Ascending aorta (tissue), 2 donors: ENCODE results near the gene ATF7. TPM values are rescaled to one million over a fixed set of nuclear protein-coding genes. Genes with fewer than 3 reads are reported as not detected.

Source experiments
- DNase-seq, 2 donors: peaks; one replicate each; pipeline ENCODE4 v3.0.0-alpha.2; 2019; ENCODE audit warnings: low spot score in 2 of 2
- H3K27ac ChIP-seq, 2 donors: fragments of 200-600 bp; sonication (generic); one replicate each; pipeline ENCODE4 v1.5.1; 2016 to 2017; ENCODE audit warnings: mild to moderate bottlenecking in 1 of 2
- H3K27me3 ChIP-seq: fragments of 200-600 bp; sonication (generic); one replicate; pipeline ENCODE4 v1.5.1; 2017
- H3K36me3 ChIP-seq, 2 donors: fragments of 200-600 bp; sonication (generic); one replicate each; pipeline ENCODE4 v1.5.1; 2016
- H3K4me1 ChIP-seq, 2 donors: fragments of 200-600 bp; sonication (generic); one replicate each; pipeline ENCODE4 v1.5.1; 2016 to 2017; ENCODE audit warnings: mild to moderate bottlenecking in 1 of 2
- H3K4me3 ChIP-seq, 2 donors: fragments of 200-600 bp; sonication (generic); one replicate each; pipeline ENCODE4 v1.5.1; 2016 to 2017; ENCODE audit warnings: mild to moderate bottlenecking in 1 of 2
- H3K9me3 ChIP-seq, 2 donors: fragments of 200-600 bp; sonication (generic); one replicate each; pipeline ENCODE4 v1.5.1; 2016
- intact Hi-C: fragments of 100-400 bp; cut with DNase I; formaldehyde crosslinking; loops from one replicate; pipeline ENCODE4 v1.15.1; 2023
- total RNA-seq: library from RNA; depleted of rRNA; stranded (reverse); fragments of >200 nt; gene quantifications from one replicate; pipeline ENCODE4 v1.1.0, GENCODE V29; 2016
- TF ChIP-seq, protein P1 (sequence below), 3 experiments: fragments of 200-600 bp in 2 of 3; fragments of 450-650 bp in 1 of 3; sonication (generic) in 2 of 3; IDR thresholded peaks; one replicate each; pipeline ENCODE4 v1.5.1; 2016 to 2019; ENCODE audit warnings: antibody characterized with exemption in 3 of 3, mild to moderate bottlenecking in 1 of 3, moderate library complexity in 1 of 3

ATF7 gene
- total RNA-seq, 1 donor from 2014 or later, result 67.6 TPM

DNA sequence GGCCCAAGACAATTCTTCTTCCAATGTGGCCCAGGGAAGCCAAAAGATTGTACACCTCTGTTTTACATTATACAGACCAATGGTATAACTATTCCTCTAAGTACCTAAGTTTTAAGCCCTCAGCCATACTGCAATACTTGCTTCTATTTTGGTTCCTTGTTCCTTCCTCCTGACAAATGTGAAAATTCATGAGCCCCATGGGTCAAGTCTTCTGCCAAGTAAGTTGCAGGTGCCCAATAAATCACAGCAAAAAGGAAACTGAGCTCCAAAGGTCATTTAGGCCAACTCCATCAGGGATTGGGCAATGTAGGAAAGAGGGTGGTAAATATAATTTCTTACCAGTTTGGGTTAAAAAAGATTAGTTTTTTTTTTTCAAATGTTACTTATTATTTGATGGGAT lies 61.2 kb downstream of the ATF7 start:
- H3K4me1 ChIP-seq, result peaks cover 22 to 55% of the 10 kb centered on the region in 2 donors
- no peaks in the 10 kb centered on the region for H3K9me3 ChIP-seq
- TF ChIP-seq, protein P1, sequence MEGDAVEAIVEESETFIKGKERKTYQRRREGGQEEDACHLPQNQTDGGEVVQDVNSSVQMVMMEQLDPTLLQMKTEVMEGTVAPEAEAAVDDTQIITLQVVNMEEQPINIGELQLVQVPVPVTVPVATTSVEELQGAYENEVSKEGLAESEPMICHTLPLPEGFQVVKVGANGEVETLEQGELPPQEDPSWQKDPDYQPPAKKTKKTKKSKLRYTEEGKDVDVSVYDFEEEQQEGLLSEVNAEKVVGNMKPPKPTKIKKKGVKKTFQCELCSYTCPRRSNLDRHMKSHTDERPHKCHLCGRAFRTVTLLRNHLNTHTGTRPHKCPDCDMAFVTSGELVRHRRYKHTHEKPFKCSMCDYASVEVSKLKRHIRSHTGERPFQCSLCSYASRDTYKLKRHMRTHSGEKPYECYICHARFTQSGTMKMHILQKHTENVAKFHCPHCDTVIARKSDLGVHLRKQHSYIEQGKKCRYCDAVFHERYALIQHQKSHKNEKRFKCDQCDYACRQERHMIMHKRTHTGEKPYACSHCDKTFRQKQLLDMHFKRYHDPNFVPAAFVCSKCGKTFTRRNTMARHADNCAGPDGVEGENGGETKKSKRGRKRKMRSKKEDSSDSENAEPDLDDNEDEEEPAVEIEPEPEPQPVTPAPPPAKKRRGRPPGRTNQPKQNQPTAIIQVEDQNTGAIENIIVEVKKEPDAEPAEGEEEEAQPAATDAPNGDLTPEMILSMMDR (IDR thresholded peaks at IDR 0.05), result no peak
- H3K27me3 ChIP-seq, result no peaks in the 10 kb centered on the region
- intact Hi-C loops, result loop anchor here (5.0 kb wide), 2 partner anchors 62 to 112 kb away; partner anchors contain the start of genes ATF7 and ATP5MC2
- H3K27ac ChIP-seq, result peak overlapping the region; percentile 44 to 65
- no peak for DNase-seq
- no peaks in the 10 kb centered on the region for H3K36me3 ChIP-seq
- no peak overlapping the region for H3K4me3 ChIP-seq

DNA sequence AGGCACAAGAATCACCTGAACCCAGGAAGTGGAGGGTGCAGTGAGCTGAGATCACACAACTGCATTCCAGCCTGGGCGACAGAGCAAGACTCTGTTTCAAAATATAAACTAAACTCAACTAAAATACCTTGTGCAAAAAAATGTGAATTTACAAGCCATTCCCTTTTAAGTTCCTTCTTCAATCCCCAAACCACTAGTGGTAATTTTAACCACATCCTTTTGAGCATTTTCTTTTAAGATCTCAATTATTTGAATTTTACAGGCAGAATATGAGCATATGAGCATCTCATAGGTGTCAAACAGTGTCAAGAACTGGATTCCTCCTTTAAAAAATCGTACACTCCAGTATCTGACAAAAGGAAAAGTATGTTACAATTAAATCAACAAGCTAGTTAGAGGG lies 61.9 kb downstream of the ATF7 start:
- Histone ChIP-seq H3K4me3 (no peak overlapping the region), H3K4me1 (peaks cover 22 to 59% of the 10 kb centered on the region in 2 donors), H3K9me3 (no peaks in the 10 kb centered on the region), H3K27me3 (no peaks in the 10 kb centered on the region), H3K36me3 (no peaks in the 10 kb centered on the region), H3K27ac (peak overlapping the region; percentile 48 to 65)
- intact Hi-C loops, result loop anchor here (5.0 kb wide), 2 partner anchors 63 to 113 kb away; partner anchors contain the start of genes ATF7 and ATP5MC2
- DNase-seq, result no peak
- TF ChIP-seq, protein P1 (IDR thresholded peaks at IDR 0.05), result no peak

GRCh38 chr12:53563452-53564028 lies 62.6 kb downstream of the ATF7 start:
- intact Hi-C loops, result loop anchor here (5.0 kb wide), 2 partner anchors 64 to 114 kb away; partner anchors contain the start of genes ATF7 and ATP5MC2

GRCh38 chr12:53561590-53561953 lies 64.6 kb downstream of the ATF7 start:
- DNase-seq, result no peak
- TF ChIP-seq, protein P1 (IDR thresholded peaks at IDR 0.05), result no peak
- Histone ChIP-seq H3K36me3 (no peaks in the 10 kb centered on the region), H3K4me3 (no peak overlapping the region), H3K4me1 (peaks cover 22 to 63% of the 10 kb centered on the region in 2 donors), H3K9me3 (no peaks in the 10 kb centered on the region), H3K27me3 (no peaks in the 10 kb centered on the region), H3K27ac (peak overlapping the region; percentile 71 to 78)
- intact Hi-C loops, result loop anchor here (5.0 kb wide), 2 partner anchors 66 to 116 kb away; partner anchors contain the start of genes ATF7 and ATP5MC2

More at GRCh38 chr12:53563452-53564028, 62.6 kb downstream of the ATF7 start:
- DNase-seq, result no peak
- Histone ChIP-seq H3K27ac (peak overlapping the region; percentile 48 to 65), H3K9me3 (no peaks in the 10 kb centered on the region), H3K36me3 (no peaks in the 10 kb centered on the region), H3K27me3 (no peaks in the 10 kb centered on the region), H3K4me1 (peaks cover 22 to 59% of the 10 kb centered on the region in 2 donors), H3K4me3 (no peak overlapping the region)
- TF ChIP-seq, protein P1 (IDR thresholded peaks at IDR 0.05), result no peak

GRCh38 chr12:53560912-53561589 lies 65.1 kb downstream of the ATF7 start:
- Histone ChIP-seq H3K4me3 (peak overlapping the region in 1 of 2 donors; percentile 40), H3K9me3 (no peaks in the 10 kb centered on the region), H3K4me1 (peaks cover 22 to 63% of the 10 kb centered on the region in 2 donors), H3K27ac (peak overlapping the region; percentile 71 to 78), H3K36me3 (no peaks in the 10 kb centered on the region), H3K27me3 (no peaks in the 10 kb centered on the region)
- intact Hi-C loops, result loop anchor here (5.0 kb wide), 2 partner anchors 66 to 116 kb away; partner anchors contain the start of genes ATF7 and ATP5MC2
- TF ChIP-seq, protein P1 (IDR thresholded peaks at IDR 0.05), result no peak
- DNase-seq, result no peak
